T-helper 1 cell treated with Interleukin-12 subunit alpha and Interleukin-12 subunit beta and Interleukin-4 antibody, amounts not matched to agents 30 ng/mL and 1 ng/mL, for 36 hours (primary cell): ENCODE data around the gene CNNM2. TPM values are rescaled to one million over a fixed set of nuclear protein-coding genes. Genes with fewer than 3 reads are reported as not detected.

Source experiments
- intact Hi-C: fragments of 100-400 bp; cut with micrococcal nuclease; formaldehyde crosslinking; loops from one replicate; pipeline ENCODE4 v1.15.1; 2024
- total RNA-seq: library from RNA; stranded (reverse); gene quantifications from 2 replicates; pipeline ENCODE4 v1.2.3, GENCODE V29; 2022

The CNNM2 gene
- total RNA-seq = 6.8 and 8.6 TPM in 2 replicates

GRCh38 chr10:102917962-102918816, at the start of gene CNNM2:
Gene CNNM2, plus strand, starts transcription at chr10:102918294. Its CDS starts 187 bp downstream, at chr10:102918481.
- intact Hi-C loops = loop anchor here (1.0 to 10.0 kb wide), 22 partner anchors 64 to 1205 kb away; partner anchors contain the start of genes ARL3, ATP5MK, BORCS7 and GBF1

DNA sequence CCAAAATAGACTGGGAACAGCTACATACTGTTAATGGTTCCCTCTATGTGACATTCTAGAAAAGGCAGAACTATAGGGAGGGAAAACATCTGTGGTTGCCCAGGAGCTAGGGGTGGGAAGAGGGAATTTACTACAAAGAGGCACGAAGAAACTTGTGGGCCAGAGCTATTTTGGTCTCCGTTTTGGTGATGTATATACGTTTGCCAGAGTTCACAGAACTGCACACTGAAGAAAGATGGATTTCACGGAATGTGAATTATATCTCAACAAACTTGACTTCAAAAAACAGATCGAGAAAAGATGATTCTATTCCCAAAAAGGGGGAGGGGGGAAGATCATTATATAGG, 49.2 kb upstream of the CNNM2 start:
- intact Hi-C loops = no loop called here

- intact Hi-C loops = no loop called here
Measured at GRCh38 chr10:102869258-102870198, 48.6 kb upstream of the CNNM2 start, which contains the start of gene AS3MT. Gene AS3MT, plus strand, starts transcription at chr10:102869470. Its CDS starts 123 bp downstream, at chr10:102869593.

DNA sequence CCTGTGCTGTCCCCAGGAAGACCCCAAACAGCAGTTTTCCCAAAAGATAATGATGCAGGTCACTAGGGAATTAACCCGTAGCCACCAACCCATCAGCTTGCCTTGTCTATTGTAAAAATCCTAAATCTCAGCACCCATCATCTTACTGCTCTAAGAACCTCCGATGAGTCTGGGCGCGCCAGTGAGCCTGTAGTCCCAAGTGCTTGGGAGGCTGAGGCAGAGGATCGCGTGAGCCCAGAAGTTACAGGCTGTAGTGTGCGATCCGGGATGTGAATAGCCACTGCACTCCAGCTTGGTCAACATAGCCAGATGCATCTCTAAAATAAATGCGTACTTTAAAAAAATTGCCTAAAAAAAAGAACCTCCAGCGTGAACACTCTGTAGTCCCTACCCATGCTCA, 47.9 kb upstream of the CNNM2 start:
- intact Hi-C loops = no loop called here

DNA sequence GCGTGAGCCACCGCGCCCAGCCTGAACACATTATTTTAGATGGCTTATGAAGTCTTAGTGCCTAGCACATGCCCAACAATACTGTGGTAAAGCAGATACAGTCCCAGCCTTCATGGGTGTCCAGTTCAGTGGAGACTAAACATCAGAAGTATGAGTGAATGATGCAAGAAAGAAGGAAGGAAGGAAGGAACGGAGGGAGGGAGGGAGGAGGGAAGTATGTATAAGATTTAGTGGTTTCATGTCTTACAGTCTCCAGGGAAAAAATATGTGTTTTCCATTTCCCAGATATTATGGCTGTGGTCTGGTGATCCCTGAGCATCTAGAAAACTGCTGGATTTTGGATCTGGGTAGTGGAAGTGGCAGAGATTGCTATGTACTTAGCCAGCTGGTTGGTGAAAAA, 45.9 kb upstream of the CNNM2 start:
- intact Hi-C loops = no loop called here

DNA sequence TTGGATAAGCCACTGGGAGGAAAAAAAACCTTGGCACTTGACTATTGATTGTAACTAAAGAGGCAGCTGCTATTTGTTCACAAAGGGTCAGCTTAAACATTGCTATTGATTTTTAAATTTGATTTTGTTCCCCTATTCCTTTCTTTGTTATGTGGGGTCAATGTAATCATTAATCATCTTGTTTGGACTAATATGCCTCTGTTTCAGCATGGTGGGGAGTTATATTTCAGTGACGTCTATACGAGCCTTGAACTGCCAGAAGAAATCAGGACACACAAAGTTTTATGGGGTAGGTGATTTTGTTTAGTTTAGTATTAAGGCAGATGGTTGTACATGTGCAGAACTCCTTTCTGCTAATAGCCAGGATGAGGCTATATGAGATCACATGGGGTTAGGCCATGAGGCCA, 41.3 kb upstream of the CNNM2 start:
- intact Hi-C loops = no loop called here

DNA sequence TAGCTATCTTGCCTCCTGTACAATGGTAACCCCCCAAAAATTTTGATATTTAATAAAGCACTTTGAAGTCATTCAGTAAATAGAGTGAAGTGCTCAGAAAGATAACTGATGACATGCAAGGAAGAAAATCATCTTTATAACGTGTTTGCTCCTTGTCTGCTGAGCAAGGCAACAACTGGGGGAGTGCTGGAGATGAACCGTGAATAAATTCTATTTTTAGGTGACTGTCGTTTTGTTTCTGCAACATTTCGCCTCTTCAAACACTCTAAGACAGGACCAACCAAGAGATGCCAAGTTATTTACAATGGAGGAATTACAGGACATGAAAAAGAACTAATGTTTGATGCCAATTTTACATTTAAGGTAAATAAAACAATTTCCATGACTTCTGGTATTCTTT, 39.5 kb upstream of the CNNM2 start:
- intact Hi-C loops = no loop called here

GRCh38 chr10:102880256-102880655, 37.8 kb upstream of the CNNM2 start:
- intact Hi-C loops = no loop called here

- intact Hi-C loops = no loop called here
Measured at GRCh38 chr10:102888048-102888447, 30.0 kb upstream of the CNNM2 start.

- intact Hi-C loops = no loop called here
Measured at GRCh38 chr10:102894466-102895213, 23.5 kb upstream of the CNNM2 start.

- intact Hi-C loops = no loop called here
Measured at GRCh38 chr10:102900006-102900405, 18.1 kb upstream of the CNNM2 start.

DNA sequence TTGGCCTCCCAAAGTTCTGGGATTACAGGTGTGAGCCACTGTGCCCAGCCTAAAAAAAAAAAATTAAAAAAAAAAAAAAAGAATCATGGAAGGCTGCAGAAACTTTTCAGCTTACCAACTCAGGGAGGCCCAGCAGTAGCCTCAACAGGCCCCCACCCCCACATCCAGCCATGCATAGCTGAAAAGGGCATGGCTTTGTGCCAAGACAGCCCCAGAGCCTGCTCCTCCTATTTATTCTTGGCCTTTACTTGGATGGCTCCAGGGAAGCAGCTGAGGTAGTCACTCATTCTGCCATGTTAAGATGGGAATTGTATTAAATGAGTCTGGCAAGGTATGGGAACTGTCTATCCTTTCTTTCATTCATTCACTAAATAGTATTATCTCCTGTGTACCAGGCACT, 13.7 kb upstream of the CNNM2 start:
- intact Hi-C loops = no loop called here

- intact Hi-C loops = no loop called here
Measured at GRCh38 chr10:102906507-102906906, 11.6 kb upstream of the CNNM2 start.

- intact Hi-C loops = loop anchor here (5.0 to 10.0 kb wide), 4 partner anchors 187 to 782 kb away; partner anchors contain the start of genes NFKB2 and PPRC1
Measured at GRCh38 chr10:102914781-102915180, 3.3 kb upstream of the CNNM2 start.

- intact Hi-C loops = loop anchor here (2.0 to 10.0 kb wide), 5 partner anchors 189 to 1001 kb away; partner anchors contain the start of genes NFKB2 and PPRC1
Measured at GRCh38 chr10:102916173-102916572, 1.9 kb upstream of the CNNM2 start.

DNA sequence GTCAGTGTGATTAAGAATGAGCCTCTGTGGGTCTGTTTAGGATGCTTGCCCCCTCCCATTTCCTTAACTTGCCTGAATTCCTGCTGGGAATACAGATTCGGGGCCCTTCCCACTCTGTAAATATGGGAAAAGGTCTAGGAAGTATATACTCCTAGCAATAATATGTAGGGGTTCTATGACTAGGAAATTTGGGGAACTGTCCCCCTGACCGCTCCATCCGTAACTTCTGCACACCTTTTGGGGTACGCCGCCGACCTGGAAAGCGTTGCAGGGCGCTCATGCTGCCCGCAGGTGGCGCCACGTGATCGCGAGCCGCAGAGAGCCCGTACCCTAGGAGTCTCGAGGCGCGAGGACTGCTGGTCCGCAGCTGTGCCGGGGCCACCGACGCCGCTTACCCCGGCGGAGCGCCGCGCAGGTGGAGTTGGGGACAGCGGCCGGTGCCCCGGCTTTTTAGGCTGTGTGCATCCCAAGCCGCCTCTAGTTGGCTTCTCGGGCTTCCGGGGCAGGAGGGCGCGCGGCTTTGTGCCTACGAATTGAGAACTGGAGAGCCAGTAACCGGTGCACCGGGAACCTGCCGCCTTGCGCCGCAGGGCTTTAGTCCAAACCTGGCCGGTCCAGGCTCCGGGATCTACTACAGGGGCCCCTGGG, 656 bp upstream of the CNNM2 start:
- intact Hi-C loops = loop anchor here (1.0 to 10.0 kb wide), 10 partner anchors 82 to 999 kb away; partner anchors contain the start of genes NFKB2 and PPRC1

- intact Hi-C loops = loop anchor here (1.0 to 10.0 kb wide), 16 partner anchors 65 to 1204 kb away; partner anchors contain the start of genes ARL3, ATP5MK, BORCS7 and GBF1
Measured at GRCh38 chr10:102918817-102919245, 737 bp downstream of the CNNM2 start.

DNA sequence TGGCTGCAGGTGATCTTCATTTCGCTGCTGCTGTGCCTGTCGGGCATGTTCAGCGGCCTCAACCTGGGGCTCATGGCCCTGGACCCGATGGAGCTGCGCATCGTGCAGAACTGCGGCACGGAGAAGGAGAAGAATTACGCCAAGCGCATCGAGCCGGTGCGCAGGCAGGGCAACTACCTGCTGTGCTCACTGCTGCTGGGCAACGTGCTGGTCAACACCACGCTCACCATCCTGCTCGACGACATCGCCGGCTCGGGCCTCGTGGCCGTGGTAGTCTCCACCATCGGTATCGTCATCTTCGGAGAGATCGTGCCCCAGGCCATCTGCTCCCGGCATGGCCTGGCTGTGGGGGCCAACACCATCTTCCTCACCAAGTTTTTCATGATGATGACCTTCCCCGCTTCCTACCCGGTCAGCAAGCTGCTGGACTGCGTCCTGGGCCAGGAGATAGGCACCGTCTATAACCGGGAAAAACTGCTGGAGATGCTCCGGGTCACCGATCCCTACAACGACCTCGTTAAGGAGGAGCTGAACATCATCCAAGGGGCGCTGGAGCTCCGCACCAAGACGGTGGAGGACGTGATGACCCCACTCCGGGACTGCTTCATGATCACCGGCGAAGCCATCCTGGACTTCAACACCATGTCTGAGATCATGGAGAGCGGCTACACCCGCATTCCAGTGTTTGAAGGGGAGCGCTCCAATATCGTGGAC, 1.3 kb downstream of the CNNM2 start:
- intact Hi-C loops = loop anchor here (2.0 to 10.0 kb wide), 6 partner anchors 192 to 1203 kb away; partner anchors contain the start of genes NFKB2, PCGF6, PPRC1 and SFR1

- intact Hi-C loops = loop anchor here (2.0 to 10.0 kb wide), 6 partner anchors 193 to 1203 kb away; partner anchors contain the start of genes NFKB2, PCGF6, PPRC1 and SFR1
Measured at GRCh38 chr10:102919992-102920739, 2.1 kb downstream of the CNNM2 start.
